ENCODE data around the gene PPIF.

The PPIF gene

GRCh38 chr10:79404690-79405131, 57.4 kb downstream of the PPIF start:
- no peak for DNase-seq
